Smooth muscle cell (in vitro differentiated cells): Measurements from ENCODE around the gene SFT2D2. TPM values are rescaled to one million over a fixed set of nuclear protein-coding genes. Genes with fewer than 3 reads are reported as not detected.

Experiments used
- DNase-seq: peaks from one replicate; lab custom pipeline; 2025; ENCODE audit not compliant: unreplicated experiment; lab: John Stamatoyannopoulos, UW
- H2AFZ ChIP-seq: fragments of 200-600 bp; sonication (generic); 2 replicates; pipeline ENCODE4 v1.6.0; 2016; ENCODE audit warnings: antibody characterized with exemption, low read depth, mild to moderate bottlenecking
- H3F3A ChIP-seq: fragments of 200-600 bp; sonication (generic); 2 replicates; pipeline ENCODE4 v1.6.0; 2017; ENCODE audit warnings: antibody characterized with exemption, low read depth
- H3K27ac ChIP-seq: fragments of 200-600 bp; sonication (generic); 2 replicates; pipeline ENCODE4 v1.5.1; 2016; ENCODE audit warnings: low read depth, mild to moderate bottlenecking
- H3K27me3 ChIP-seq: fragments of 200-600 bp; sonication (generic); 2 replicates; pipeline ENCODE4 v1.6.1; 2016; ENCODE audit warnings: low read depth, mild to moderate bottlenecking
- H3K36me3 ChIP-seq: fragments of 200-600 bp; sonication (generic); 2 replicates; pipeline ENCODE4 v1.5.1; 2016; ENCODE audit warnings: low read depth
- H3K4me1 ChIP-seq: fragments of 200-600 bp; sonication (generic); 2 replicates; pipeline ENCODE4 v1.5.1; 2016; ENCODE audit warnings: low read depth
- H3K4me2 ChIP-seq: fragments of 200-600 bp; sonication (generic); 2 replicates; pipeline ENCODE4 v1.6.0; 2016; ENCODE audit warnings: mild to moderate bottlenecking
- H3K4me3 ChIP-seq: fragments of 200-600 bp; sonication (generic); 2 replicates; pipeline ENCODE4 v1.5.1; 2016; ENCODE audit warnings: mild to moderate bottlenecking
- H3K79me2 ChIP-seq: fragments of 200-600 bp; sonication (generic); 2 replicates; pipeline ENCODE4 v1.6.0; 2016; ENCODE audit warnings: low read depth, mild to moderate bottlenecking
- H3K9ac ChIP-seq: fragments of 200-600 bp; sonication (generic); 2 replicates; pipeline ENCODE4 v1.6.0; 2016; ENCODE audit warnings: low read depth
- H3K9me3 ChIP-seq: fragments of 200-600 bp; sonication (generic); replicated peaks from 2 replicates; pipeline ENCODE4 v1.5.1; 2016; ENCODE audit warnings: low read depth
- H4K20me1 ChIP-seq: fragments of 200-600 bp; sonication (generic); 2 replicates; pipeline ENCODE4 v1.6.0; 2016; ENCODE audit warnings: low read depth
- WGBS: methylation state at CpG from one replicate; pipeline ENCODE4 v1.1.7; 2016; ENCODE audit warnings: low lambda C conversion rate; 5-methylcytosine and 5-hydroxymethylcytosine counted together
- polyA plus RNA-seq: library from polyadenylated mRNA; unstranded; fragments of >200 nt; fragmentation: Nextera tagmentation; extraction: Ambion mirVana; gene quantifications from 2 replicates; pipeline ENCODE4 v1.2.1, GENCODE V29; 2016
- total RNA-seq: library from RNA; depleted of rRNA; stranded (reverse); fragments of >200 nt; gene quantifications from 2 replicates; pipeline ENCODE4 v1.2.3, GENCODE V29; 2014
- TF ChIP-seq, protein P1 (sequence below): fragments of 200-600 bp; sonication (generic); IDR thresholded peaks from 2 replicates; pipeline ENCODE4 v1.5.1; 2017; ENCODE audit warnings: borderline replicate concordance, mild to moderate bottlenecking, antibody characterized with exemption; ENCODE audit not compliant: insufficient read depth, poor library complexity, severe bottlenecking

SFT2D2 gene
- total and polyA plus RNA-seq, 2 experiments from 2014 or later, result 12.7 to 25.7 TPM

DNA sequence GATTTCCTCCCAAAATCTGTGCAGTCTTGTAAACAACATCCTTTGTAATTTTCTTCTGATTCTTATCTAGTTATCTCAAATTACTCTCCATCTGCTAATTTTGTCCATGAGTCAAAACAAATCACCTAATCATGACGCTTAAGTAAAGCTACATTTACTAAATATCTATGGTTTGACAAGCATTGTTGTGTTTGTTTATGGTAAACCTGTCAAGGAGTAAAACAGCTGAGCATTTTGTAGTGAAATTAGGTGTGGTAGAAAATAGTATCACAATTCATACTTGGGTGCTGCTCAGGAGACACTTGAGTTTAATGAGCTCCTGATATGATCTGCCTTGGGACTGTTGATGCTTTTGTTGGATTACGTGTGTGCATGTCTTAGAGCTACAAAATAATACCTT is 35.4 kb upstream of the SFT2D2 start:
- Histone ChIP-seq H3K27me3 (no peaks in the 10 kb centered on the region), H3K27ac (no peak overlapping the region), H3K79me2 (no peaks in the 10 kb centered on the region), H3K9ac (no peak overlapping the region), H3K4me3 (no peak overlapping the region), H3K4me1 (no peaks in the 10 kb centered on the region), H4K20me1 (peaks cover 5% of the 10 kb centered on the region), H3K36me3 (no peaks in the 10 kb centered on the region), H3K4me2 (no peak overlapping the region), H2AFZ (no peak overlapping the region), H3F3A (no peaks in the 10 kb centered on the region), H3K9me3 (no peaks in the 10 kb centered on the region)
- 79% methylated on average over 2 of the region's 2 CpGs for WGBS
- no peak for DNase-seq
- TF ChIP-seq, protein P1, sequence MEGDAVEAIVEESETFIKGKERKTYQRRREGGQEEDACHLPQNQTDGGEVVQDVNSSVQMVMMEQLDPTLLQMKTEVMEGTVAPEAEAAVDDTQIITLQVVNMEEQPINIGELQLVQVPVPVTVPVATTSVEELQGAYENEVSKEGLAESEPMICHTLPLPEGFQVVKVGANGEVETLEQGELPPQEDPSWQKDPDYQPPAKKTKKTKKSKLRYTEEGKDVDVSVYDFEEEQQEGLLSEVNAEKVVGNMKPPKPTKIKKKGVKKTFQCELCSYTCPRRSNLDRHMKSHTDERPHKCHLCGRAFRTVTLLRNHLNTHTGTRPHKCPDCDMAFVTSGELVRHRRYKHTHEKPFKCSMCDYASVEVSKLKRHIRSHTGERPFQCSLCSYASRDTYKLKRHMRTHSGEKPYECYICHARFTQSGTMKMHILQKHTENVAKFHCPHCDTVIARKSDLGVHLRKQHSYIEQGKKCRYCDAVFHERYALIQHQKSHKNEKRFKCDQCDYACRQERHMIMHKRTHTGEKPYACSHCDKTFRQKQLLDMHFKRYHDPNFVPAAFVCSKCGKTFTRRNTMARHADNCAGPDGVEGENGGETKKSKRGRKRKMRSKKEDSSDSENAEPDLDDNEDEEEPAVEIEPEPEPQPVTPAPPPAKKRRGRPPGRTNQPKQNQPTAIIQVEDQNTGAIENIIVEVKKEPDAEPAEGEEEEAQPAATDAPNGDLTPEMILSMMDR, result no peak

DNA sequence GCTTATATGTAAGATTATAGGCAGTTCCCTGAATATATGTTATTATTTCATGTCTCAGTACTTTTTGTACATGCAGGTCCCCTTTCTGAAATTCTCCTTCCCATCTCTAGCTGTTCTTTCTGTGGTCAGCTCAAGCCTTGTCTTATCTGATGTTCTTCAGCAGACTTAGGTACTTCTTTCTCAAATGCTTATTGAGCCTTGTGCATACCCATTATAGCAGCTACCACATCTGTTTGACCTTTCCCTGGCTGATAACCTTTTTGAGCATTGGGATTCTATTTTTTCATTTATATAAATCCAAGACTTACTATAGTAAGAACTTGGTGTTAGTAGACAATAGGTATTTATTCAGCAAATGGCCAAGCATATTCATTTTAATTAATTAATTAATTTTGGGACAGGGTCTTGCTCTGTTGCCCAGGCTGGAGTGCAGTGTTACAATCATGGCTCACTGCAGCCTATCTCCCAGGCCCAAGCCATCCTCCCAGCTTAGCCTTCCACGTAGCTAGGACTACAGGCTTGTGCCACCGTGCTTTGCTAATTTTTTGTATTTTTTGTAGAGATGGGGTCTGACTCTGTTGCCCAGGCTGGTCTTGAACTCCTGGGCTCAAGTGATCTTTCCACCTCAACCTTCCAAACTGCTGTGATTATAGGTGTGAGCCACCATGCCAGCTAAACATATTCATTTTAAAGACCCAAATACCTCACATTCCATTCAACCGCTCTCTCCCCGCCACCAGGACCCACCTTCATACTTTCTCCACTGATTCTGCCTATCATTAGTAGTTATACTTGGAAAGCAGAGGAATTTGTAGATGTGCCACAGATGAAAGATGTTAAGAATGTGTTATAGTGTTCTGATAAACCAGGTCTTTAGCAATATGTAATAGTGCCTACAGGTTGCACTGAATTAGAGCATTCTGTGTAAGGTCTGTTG is 30.3 kb upstream of the SFT2D2 start:
- Histone ChIP-seq H3K27me3 (no peaks in the 10 kb centered on the region), H3K27ac (no peak overlapping the region), H3K36me3 (peaks cover 13% of the 10 kb centered on the region), H3K9ac (no peak overlapping the region), H3K79me2 (no peaks in the 10 kb centered on the region), H3F3A (no peaks in the 10 kb centered on the region), H3K4me3 (no peak overlapping the region), H2AFZ (no peak overlapping the region), H4K20me1 (no peaks in the 10 kb centered on the region), H3K9me3 (no peaks in the 10 kb centered on the region), H3K4me1 (no peaks in the 10 kb centered on the region), H3K4me2 (no peak overlapping the region)
- TF ChIP-seq, protein P1, result no peak
- DNase-seq, result no peak
- 86% methylated on average over 4 of the region's 4 CpGs for WGBS

DNA sequence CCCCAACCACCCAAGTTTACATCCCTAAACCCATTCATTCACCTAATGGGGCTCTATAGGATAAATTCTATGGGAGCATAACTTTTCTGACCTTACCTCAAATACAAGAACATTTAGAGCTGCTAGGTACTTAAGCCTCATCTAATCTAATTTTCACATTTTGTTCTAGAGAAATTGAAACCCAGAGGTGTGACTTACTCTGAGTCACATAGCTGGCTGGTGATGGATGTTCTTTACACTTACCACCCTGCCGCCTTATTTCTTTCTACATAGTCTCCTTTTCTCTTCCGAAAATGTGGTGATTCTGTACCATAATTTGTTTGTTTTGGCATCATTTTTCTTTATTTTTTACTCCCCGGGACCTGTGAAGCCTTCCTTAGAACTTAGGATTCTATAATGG is 26.7 kb upstream of the SFT2D2 start:
- 67% methylated on average over 3 of the region's 3 CpGs for WGBS
- DNase-seq, result no peak
- Histone ChIP-seq H3K4me2 (no peak overlapping the region), H3K79me2 (no peaks in the 10 kb centered on the region), H4K20me1 (no peaks in the 10 kb centered on the region), H3K9me3 (no peaks in the 10 kb centered on the region), H3K9ac (no peak overlapping the region), H3K36me3 (peaks cover 20% of the 10 kb centered on the region), H3K4me3 (no peak overlapping the region), H3K27ac (no peak overlapping the region), H3K4me1 (no peaks in the 10 kb centered on the region), H3K27me3 (no peaks in the 10 kb centered on the region), H3F3A (peaks cover 6% of the 10 kb centered on the region), H2AFZ (no peak overlapping the region)
- TF ChIP-seq, protein P1, result no peak
